Activated CD4-positive, alpha-beta T cell treated with anti-CD3 and anti-CD28 coated beads, Interleukin-2, amount 50 U/mL, for 1 hour (primary cell): Measurements from ENCODE around the gene PAGE2.
A peak's percentile ranks its signal among the peaks of the same experiment; 100 is the strongest.
"Not testable (repeated sequence)": the region's sequence is repeated elsewhere in the genome, so short reads cannot be mapped to it uniquely, and the experiment has no call there.

Experiments
- DNase-seq: peaks from one replicate; pipeline ENCODE4 v3.0.0-alpha.2; 2020

Gene PAGE2, protein sequence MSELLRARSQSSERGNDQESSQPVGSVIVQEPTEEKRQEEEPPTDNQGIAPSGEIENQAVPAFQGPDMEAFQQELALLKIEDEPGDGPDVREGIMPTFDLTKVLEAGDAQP

DNA sequence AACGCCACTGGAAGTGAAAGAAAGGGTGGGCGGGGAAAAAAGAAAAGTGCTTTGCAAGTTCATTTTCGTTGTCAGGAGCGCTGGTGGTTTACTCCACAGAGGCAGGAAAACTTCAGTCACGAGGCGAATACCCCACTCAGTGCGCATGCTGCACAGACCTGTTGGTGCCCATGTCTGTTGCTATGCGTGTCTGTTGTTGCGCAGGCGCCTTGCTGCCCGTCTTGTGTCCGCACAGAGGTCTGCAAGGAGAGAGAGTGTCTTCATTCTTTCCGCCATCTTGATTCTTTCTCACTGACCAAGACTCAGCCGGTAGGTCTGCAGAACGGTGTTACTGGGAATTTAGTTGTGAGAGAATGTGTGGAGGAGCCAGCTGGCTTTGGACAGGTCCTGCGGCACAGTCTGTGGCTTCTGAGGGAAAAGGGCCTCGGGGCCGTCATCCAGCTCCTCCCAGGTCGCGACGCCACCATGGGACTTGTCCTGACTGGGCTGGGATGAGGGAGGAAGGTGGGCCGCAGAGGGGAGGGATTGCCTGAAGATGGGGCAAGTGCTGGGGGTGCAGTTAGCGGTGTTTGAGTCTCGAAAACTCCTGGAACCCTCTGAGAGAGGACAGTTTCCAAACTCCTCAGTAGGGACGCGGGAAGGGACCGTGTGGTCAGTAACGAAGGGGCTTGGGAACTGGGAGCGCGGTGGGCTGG, at the start of gene PAGE2:
Gene PAGE2, plus strand, starts transcription at position 224 of the 695 bp plus-strand sequence. CDS start 1,003 bp downstream, outside the sequence.
- no peak for DNase-seq

DNA sequence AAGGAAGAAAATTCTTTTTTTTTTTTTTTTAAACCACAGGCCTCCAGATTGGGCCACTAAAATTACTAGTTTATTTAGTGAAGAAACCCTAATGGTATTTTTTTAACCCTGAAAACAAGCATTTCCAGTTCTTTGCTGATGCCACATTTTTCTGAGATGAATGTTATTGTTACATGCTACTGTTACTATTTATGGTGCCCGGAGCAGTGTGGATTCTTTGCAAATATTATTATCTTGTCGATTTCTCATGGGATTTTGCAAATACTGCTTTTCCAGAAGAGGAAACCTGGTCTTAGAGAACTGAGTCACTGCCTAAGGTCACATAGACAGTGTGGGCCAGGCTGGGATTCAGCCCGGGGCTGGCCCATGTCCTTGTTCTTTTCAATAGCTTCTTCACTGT, 49.3 kb upstream of the PAGE2 start:
- no peak for DNase-seq

DNA sequence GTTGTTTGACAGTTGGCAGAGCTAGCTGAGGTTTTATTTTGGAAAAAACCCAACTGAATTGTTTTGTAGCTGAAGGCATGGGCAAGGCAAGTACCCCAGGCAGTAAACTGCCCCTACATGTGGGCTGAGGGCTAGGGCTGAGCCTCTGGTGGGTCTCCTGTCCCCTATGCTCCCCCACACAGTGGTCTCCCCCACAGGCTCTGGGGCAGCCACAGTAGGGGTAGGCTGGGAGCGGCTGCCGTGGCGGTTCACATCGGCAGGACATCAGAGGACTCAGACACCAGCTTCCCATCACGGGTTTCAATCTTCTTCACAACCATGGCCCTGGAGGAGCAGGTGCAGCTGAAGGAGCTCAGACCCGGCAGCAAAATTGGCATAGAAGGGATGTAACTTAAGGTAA, 47.3 kb upstream of the PAGE2 start:
- no peak for DNase-seq

DNA sequence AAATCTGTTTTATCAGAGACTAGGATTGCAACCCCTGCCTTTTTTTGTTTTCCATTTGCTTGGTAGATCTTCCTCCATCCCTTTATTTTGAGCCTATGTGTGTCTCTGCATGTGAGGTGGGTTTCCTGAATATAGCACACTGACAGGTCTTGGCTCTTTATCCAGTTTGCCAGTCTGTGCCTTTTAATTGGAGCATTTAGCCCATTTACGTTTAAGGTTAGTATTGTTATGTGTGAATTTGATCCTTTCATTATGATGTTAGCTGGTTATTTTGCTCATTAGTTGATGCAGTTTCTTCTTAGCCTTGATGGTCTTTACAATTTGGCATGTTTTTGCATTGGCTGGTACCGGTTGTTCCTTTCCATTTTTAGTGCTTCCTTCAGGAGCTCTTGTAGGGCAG, 38.2 kb upstream of the PAGE2 start:
- not testable (repeated sequence) for DNase-seq

DNA sequence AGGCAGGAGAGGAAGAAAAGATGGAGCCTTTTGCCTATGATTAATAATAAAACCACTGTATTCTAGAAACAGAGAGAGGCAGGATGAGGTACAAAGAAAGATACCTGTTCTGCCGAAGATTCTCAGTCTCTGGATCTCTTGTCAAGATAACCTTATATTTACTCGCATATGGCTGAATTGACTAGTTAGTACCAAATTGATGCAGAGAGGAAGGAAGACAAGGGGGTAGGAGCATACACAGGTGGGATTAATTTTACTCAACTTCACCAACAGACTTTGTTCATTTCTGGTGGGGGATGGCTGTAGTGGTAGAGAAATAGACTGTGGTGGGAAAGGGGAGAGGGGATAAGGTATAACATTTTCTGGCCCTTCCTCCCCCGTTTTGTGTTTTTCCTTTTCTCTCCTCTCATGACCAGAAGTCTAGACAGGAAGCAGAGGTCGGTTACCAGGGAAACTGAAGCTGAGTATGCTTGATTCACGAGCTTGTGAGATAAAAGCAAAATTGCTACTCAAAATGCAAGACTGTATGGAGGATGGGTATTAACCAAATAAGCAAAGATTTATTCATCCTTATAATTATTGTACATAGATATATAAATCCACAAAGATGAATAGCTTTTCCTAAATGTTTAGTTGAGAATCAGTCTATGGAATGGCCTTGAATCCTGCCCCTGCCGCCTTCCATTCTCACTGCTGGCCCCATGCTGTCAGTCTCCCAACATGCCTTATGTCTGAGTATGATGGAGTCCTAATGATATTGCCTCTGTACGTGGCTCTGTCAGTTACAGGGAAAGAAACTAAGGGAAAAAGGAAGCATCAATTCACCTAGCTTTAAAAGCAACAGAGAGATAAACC, 31.8 kb upstream of the PAGE2 start:
- DNase-seq = peak; percentile 14

DNA sequence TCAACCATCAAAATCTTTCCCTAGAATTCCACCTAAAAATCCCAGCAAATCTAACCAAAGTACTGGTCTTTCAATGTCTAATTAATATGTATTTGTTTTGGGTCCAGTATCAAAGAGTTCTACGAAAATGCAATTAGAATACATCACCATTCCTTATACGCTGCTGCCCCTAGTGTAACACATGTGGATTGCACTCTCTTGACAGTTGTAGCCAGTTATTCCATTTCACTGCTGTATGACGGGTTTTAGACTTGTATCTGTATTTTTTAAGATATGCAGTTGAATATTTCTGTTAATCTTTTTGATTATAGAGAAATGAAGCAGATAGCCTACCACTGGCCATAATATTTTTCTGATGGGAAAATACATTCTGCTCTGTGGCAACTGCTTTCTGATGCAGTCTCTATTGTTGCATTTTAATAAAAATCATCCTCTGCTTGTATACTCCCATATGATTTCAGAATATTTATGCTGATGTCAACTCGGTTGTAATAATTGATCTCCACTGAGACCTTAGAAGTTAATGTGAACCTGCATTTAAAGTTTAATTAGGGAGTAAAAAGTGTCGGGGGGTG, 31.1 kb upstream of the PAGE2 start:
- peak; percentile 25 for DNase-seq

GRCh38 chrX:55067180-55067579, 21.6 kb upstream of the PAGE2 start:
- not testable (repeated sequence) for DNase-seq

DNA sequence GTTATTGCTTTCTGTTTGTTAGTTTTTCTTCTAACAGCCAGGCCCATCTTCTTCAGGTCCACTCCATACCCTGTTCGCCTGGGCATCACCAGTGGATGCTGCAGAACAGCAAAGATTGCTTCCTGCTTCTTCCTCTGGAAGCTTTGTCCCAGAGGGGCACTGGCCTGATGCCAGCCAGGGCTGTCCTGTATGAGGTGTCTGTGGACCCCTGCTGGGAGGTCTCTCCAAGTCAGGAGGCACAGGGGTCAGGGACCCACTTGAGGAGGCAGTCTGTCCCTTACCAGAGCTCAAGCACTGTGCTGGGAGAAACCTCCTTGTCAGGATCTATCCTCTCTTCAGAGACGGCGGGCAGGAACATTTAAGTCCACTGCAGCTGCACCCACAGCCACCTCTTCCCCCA, 16.5 kb upstream of the PAGE2 start:
- DNase-seq = no peak

DNA sequence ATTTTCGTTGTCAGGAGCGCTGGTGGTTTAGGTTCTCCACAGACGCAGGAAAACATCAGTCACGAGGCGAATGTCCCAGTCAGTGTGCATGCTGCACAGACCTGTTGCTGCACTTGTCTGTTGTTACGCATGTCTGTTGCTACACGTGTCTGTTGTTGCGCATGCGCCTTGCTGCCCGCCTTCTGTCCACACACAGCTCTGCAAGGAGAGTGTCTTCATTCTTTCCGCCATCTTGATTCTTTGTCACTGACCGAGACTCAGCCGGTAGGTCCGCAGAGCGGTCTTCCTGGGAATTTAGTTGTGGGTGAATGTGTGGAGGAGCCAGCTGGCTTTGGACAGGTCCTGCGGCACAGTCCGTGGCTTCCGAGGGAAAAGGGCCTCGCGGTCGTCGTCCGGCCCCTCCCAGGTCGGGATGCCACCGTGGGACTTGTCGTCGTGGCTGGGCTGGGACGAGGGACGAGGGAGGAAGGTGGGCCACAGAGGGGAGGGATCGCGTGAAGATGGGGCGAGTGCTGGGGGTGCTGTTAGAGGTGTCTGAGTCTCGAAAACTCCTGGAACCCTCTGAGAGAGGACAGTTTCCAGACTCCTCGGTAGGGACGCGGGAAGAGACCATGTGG, 13.9 kb upstream of the PAGE2 start, which contains the start of gene PAGE2B:
Gene PAGE2B, plus strand, starts transcription at position 180 of the 617 bp plus-strand sequence. CDS start 1,012 bp downstream, outside the sequence.
- no peak for DNase-seq

- no peak for DNase-seq
These were observed 9.9 kb downstream of the PAGE2 start for GRCh38 chrX:55098691-55099090.

DNA sequence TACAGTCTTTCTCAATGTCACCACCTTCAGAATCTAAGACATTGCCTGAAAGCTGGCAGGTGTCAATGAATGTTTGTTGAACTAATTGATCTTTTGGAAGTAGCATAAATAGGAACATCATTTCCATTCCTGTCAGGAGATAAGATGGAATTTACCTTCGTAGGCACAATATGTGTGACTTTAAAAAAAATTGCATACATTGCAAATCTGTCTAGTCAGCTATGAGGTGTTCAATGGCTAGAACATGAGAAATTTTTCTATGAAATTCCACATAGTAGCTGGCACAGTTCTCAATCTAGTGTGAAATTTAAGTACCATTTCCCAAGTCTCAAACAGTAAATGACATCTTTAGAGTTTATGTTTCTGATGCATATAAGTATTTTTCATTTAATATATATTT, 10.3 kb downstream of the PAGE2 start:
- DNase-seq = no peak

- DNase-seq = no peak
These were observed 13.9 kb downstream of the PAGE2 start for GRCh38 chrX:55102754-55103153.

GRCh38 chrX:55107262-55107661, 18.4 kb downstream of the PAGE2 start:
- DNase-seq = no peak

DNA sequence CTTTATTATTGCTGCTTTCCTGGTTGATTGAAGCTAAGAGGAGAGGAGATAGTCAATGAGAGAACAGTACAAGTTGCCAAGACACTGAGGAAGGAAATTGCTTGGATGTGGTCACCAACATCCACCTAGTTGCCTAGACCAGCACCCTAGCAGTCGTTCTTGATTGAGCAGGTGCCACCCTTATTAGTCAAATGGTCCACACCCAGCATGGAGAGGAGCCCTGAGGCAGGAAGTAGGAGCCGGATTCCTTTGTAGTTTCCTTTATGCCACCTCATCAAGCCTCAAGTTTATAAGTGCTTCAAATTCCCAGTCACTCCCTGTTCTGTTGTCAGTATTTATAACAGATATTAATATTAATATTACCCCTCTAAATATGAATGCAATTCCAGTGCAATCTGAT, 19.1 kb downstream of the PAGE2 start:
- DNase-seq = no peak

GRCh38 chrX:55109306-55109705, 20.5 kb downstream of the PAGE2 start:
- DNase-seq = no peak

- no peak for DNase-seq
These were observed 22.9 kb downstream of the PAGE2 start for GRCh38 chrX:55111578-55112254.

DNA sequence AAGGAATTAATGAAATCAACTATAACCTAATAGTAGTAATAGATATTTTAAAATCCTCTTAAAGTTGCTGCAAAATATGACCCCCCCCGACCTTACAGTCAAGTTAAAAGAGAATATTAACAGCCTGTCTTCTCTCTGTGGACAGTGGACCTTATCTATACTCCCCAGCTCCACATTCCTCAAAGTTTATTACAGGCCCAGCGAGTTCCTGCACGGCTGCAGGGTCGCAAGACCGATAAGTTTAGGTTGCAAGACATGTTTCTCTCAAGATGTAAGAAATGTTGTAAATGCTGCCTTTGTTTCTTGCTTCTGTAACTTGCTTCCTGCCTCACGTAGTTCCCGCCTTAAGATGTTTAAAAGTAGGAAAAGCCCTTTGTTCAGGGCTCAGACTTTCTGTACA, 27.8 kb downstream of the PAGE2 start:
- DNase-seq = not testable (repeated sequence)

GRCh38 chrX:55118574-55118973, 29.8 kb downstream of the PAGE2 start:
- DNase-seq = no peak

DNA sequence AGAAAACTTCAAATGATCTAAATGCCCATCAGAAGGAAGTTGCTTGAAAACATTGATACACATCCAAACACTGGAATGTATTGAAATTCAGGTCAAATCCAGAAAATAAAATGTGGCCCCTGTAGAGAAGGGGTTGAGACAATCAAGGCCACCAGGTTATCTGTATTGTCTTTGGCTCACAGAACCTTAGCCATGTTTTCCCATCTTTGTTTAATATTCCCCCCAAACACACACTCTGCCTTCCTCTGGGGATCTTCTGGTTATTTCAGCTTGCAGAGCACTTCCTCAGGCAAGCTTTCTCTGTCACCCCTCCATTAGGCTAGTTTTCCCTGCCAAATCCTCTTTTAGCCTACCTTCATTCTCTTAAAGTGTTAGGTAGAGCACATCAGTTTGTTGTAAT, 30.5 kb downstream of the PAGE2 start:
- no peak for DNase-seq

- DNase-seq = no peak
These were observed 30.9 kb downstream of the PAGE2 start for GRCh38 chrX:55119712-55120111.

GRCh38 chrX:55120761-55121358, 32.0 kb downstream of the PAGE2 start:
- DNase-seq = no peak

DNA sequence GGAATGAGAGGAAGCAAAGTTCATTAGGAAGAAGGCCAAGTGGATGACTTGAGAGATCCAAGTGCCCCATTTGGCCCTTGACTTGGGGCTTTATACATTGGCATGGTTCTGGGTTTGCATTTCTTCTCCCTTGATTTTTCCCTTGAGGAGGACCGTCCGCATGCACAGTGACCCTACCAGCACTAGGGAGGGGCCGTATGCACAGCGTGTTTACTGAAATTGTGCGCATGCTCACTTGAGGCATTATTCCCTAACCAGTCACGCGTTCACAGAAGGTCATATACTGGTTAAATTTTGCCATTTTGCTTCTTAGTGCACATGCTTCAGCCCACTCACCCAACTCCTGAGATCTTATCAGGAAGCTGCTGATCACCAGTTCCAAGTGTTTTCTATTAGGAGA, 35.1 kb downstream of the PAGE2 start:
- no peak for DNase-seq
